Measurements from ENCODE around the gene KANTR. TPM values are rescaled to one million over a fixed set of nuclear protein-coding genes. Genes with fewer than 3 reads are reported as not detected.

Gene KANTR
- total RNA-seq, 1 experiment from 2014 or later, result 13.2 TPM

DNA sequence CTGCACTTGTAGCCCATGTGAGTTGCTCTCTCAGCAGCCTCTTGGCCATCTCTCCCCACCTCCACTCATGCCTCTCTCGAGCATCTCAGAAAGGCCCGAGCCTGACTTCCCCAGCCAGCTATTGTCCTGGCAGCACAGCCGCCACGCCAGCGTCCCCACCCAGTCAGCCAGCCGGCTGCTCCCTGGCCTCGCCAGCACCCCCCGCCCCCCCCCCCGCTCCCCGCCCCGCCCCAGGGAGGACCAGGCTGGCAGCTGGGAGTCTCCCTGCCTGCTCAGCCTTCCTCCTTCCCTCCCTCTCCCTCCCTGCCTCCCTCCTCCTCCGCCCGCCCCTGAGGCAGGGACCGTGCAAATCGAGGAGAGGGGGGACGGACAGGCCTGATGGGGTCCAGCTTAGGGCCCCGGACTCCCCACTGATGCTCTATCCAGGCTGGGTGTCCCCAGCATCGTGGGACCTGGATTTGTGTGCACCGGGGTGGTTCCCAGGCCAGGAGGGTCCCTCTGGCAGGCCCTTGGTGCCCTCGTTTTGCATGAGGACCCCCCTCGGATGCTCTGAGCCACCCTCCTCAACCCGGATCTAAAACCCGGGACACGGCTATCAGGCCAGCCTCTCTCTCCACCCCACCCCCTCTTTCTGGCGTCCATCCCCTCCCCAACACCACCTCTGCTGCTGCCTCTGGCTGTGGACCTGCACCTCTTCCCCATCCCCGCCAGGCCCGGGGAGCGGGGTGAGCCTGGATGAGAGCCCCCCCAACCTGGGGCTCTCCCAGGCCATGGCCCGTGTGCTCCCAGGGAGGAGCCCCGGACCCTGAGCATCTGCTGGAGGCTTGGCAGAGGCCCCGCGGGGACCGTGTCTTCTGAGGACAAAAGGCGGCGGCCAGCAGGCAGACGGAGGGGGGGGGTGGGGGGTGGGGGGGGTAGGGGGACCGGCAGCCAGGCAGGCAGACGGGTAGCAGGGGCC is 45.5 kb upstream of the KANTR start, which contains the start of gene GPR173:
TSS of gene GPR173 (plus strand) at position 621 of the 958 bp plus-strand sequence. CDS start 27,833 bp downstream, outside the sequence.
- H3K27ac Mint-ChIP-seq (ENCODE audit: unreplicated experiment), result no peak within 1 kb of the TSS
- H3K4me1 Mint-ChIP-seq (ENCODE audit: low read depth, unreplicated experiment), result no peaks in the 10 kb centered on the region
- no peaks in the 10 kb centered on the region for H3K36me3 ChIP-seq (ENCODE audit: control insufficient read depth, insufficient read depth, low read length)
- ChIA-PET POLR2A (interaction anchor here (0.5 kb wide), 1 partner anchor 33 kb away, joined by 3 read pairs; no protein-coding TSS in a partner anchor), CTCF (no interaction called here)
- H3K36me3 Mint-ChIP-seq (ENCODE audit: insufficient read depth, unreplicated experiment), result no peaks in the 10 kb centered on the region
- H3K4me3 ChIP-seq (ENCODE audit: low read depth, low read length), result no peak within 1 kb of the TSS
- H3K4me3 Mint-ChIP-seq (ENCODE audit: unreplicated experiment), result no peak within 1 kb of the TSS
- H3K27me3 Mint-ChIP-seq (ENCODE audit: insufficient read depth, unreplicated experiment), result peaks cover 3% of the 10 kb centered on the region
- H3K4me1 ChIP-seq, result no peaks in the 10 kb centered on the region
- intact Hi-C loops (cut with micrococcal nuclease; ENCODE audit: unreplicated experiment), result no loop called here
- TF ChIP-seq, protein P1, sequence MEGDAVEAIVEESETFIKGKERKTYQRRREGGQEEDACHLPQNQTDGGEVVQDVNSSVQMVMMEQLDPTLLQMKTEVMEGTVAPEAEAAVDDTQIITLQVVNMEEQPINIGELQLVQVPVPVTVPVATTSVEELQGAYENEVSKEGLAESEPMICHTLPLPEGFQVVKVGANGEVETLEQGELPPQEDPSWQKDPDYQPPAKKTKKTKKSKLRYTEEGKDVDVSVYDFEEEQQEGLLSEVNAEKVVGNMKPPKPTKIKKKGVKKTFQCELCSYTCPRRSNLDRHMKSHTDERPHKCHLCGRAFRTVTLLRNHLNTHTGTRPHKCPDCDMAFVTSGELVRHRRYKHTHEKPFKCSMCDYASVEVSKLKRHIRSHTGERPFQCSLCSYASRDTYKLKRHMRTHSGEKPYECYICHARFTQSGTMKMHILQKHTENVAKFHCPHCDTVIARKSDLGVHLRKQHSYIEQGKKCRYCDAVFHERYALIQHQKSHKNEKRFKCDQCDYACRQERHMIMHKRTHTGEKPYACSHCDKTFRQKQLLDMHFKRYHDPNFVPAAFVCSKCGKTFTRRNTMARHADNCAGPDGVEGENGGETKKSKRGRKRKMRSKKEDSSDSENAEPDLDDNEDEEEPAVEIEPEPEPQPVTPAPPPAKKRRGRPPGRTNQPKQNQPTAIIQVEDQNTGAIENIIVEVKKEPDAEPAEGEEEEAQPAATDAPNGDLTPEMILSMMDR (IDR thresholded peaks at IDR 0.05; ENCODE audit: insufficient read depth in 1 of 2, low read depth in 1 of 2, low read length in 1 of 2, severe bottlenecking in 1 of 2, unreplicated experiment in 1 of 2), result no peak
- H3K9me3 ChIP-seq, result no peaks in the 10 kb centered on the region
- H3K9me3 Mint-ChIP-seq (ENCODE audit: unreplicated experiment), result no peaks in the 10 kb centered on the region
- no TSS peak for BruUV-seq (replicated peaks)
- no peaks in the 10 kb centered on the region for H3K27me3 ChIP-seq (replicated peaks; ENCODE audit: control insufficient read depth, insufficient read depth, low read length)
- no peak for DNase-seq

DNA sequence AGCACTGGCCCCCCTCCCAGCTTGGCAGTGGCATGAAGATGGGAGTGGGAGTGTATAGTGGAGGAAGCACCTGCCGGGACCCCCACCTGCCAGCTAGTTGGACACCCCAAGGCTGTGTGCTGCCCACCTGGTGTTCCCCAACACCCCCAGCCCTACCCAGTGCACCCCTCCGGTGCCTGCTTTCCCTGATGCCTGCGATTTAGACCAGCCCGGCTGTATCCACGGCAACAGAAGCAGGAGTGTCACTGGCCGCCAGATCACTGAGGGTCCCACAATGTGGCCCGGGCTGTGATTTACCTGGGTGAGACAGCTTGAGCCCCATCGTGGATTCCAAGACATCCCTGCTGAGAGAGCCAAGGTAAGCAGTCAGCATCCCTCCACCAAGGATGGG is 44.8 kb upstream of the KANTR start:
- H3K4me1 ChIP-seq, result no peaks in the 10 kb centered on the region
- H3K4me1 Mint-ChIP-seq (ENCODE audit: low read depth, unreplicated experiment), result no peaks in the 10 kb centered on the region
- no peaks in the 10 kb centered on the region for H3K27me3 ChIP-seq (replicated peaks; ENCODE audit: control insufficient read depth, insufficient read depth, low read length)
- H3K36me3 ChIP-seq (ENCODE audit: control insufficient read depth, insufficient read depth, low read length), result no peaks in the 10 kb centered on the region
- H3K36me3 Mint-ChIP-seq (ENCODE audit: insufficient read depth, unreplicated experiment), result no peaks in the 10 kb centered on the region
- ChIA-PET POLR2A (interaction anchor here (0.5 kb wide), 1 partner anchor 33 kb away, joined by 3 read pairs; no protein-coding TSS in a partner anchor), CTCF (no interaction called here)
- H3K4me3 ChIP-seq (ENCODE audit: low read depth, low read length), result no peak overlapping the region
- peaks cover 1% of the 10 kb centered on the region for H3K27me3 Mint-ChIP-seq (ENCODE audit: insufficient read depth, unreplicated experiment)
- BruUV-seq (replicated peaks), result no TSS peak
- H3K27ac Mint-ChIP-seq (ENCODE audit: unreplicated experiment), result no peak overlapping the region
- no peaks in the 10 kb centered on the region for H3K9me3 ChIP-seq
- DNase-seq, result no peak
- intact Hi-C loops (cut with micrococcal nuclease; ENCODE audit: unreplicated experiment), result no loop called here
- TF ChIP-seq, protein P1 (IDR thresholded peaks at IDR 0.05; ENCODE audit: insufficient read depth in 1 of 2, low read depth in 1 of 2, low read length in 1 of 2, severe bottlenecking in 1 of 2, unreplicated experiment in 1 of 2), result no peak
- no peaks in the 10 kb centered on the region for H3K9me3 Mint-ChIP-seq (ENCODE audit: unreplicated experiment)
- H3K4me3 Mint-ChIP-seq (ENCODE audit: unreplicated experiment), result no peak overlapping the region

DNA sequence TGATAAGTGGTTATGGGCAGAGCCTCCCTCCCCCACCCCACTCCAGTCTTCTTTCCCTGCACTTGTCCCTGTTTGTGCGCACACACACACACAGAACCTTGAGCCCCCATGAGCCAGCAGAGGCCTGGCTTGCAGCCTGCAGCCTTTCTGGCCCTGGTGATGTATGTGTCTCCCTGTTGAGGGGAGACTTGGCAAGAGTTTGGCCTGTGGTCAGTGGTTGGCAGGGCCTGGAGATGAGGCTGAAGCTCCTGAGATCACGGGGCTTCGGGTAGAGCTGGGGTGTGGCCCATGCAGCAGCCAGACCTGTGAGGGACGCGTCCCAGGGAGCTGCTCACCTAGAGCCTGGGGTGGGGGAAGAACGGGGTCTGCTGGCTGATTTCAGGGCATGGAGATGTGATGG is 43.1 kb upstream of the KANTR start:
- Histone ChIP-seq H3K36me3 (ENCODE audit: control insufficient read depth, insufficient read depth, low read length) (no peaks in the 10 kb centered on the region), H3K27me3 (replicated peaks; ENCODE audit: control insufficient read depth, insufficient read depth, low read length) (no peaks in the 10 kb centered on the region), H3K4me1 (no peaks in the 10 kb centered on the region), H3K4me3 (ENCODE audit: low read depth, low read length) (no peak overlapping the region), H3K9me3 (no peaks in the 10 kb centered on the region)
- POLR2A ChIA-PET, result no interaction called here
- Mint-ChIP-seq H3K9me3 (ENCODE audit: unreplicated experiment) (no peaks in the 10 kb centered on the region), H3K36me3 (ENCODE audit: insufficient read depth, unreplicated experiment) (no peaks in the 10 kb centered on the region), H3K4me1 (ENCODE audit: low read depth, unreplicated experiment) (no peaks in the 10 kb centered on the region), H3K4me3 (ENCODE audit: unreplicated experiment) (no peak overlapping the region), H3K27ac (ENCODE audit: unreplicated experiment) (no peak overlapping the region), H3K27me3 (ENCODE audit: insufficient read depth, unreplicated experiment) (no peaks in the 10 kb centered on the region)
- CTCF ChIA-PET, result no interaction called here
- intact Hi-C loops (cut with micrococcal nuclease; ENCODE audit: unreplicated experiment), result no loop called here
- DNase-seq, result no peak
- BruUV-seq (replicated peaks), result no TSS peak
- TF ChIP-seq, protein P1 (IDR thresholded peaks at IDR 0.05; ENCODE audit: insufficient read depth in 1 of 2, low read depth in 1 of 2, low read length in 1 of 2, severe bottlenecking in 1 of 2, unreplicated experiment in 1 of 2), result no peak

Measured in Caco-2 (cell line).